HG03460 (cell line): ENCODE measurements around the gene CHSY3.

ENCODE experiments used
- ATAC-seq: cut with Tn5 transposase; IDR thresholded peaks from one replicate; pipeline ENCODE4 v1.9.1; 2021; ENCODE audit not compliant: unreplicated experiment

CHSY3 gene

GRCh38 chr5:129904102-129904666 lies at the start of gene CHSY3:
Gene CHSY3 (plus strand): TSS chr5:129904465.
- peak; percentile 70 for ATAC-seq

GRCh38 chr5:129856325-129856724 lies 47.9 kb upstream of the CHSY3 start:
- ATAC-seq, result no peak

- no peak for ATAC-seq
These were observed 47.1 kb upstream of the CHSY3 start for GRCh38 chr5:129857116-129857515.

GRCh38 chr5:129858131-129858675 lies 46.1 kb upstream of the CHSY3 start:
- no peak for ATAC-seq

- ATAC-seq, result no peak
These were observed 19.9 kb upstream of the CHSY3 start for GRCh38 chr5:129884322-129884721.

- no peak for ATAC-seq
These were observed 4.8 kb upstream of the CHSY3 start for GRCh38 chr5:129899454-129899853.

- no peak for ATAC-seq
These were observed 1.4 kb upstream of the CHSY3 start for GRCh38 chr5:129902816-129903215.

- no peak for ATAC-seq
These were observed 681 bp upstream of the CHSY3 start for GRCh38 chr5:129903466-129904101.

GRCh38 chr5:129904667-129905472 lies 605 bp downstream of the CHSY3 start:
- peak; percentile 54 for ATAC-seq

GRCh38 chr5:129905473-129906176 lies 1.4 kb downstream of the CHSY3 start:
- ATAC-seq, result no peak

GRCh38 chr5:129906177-129906887 lies 2.1 kb downstream of the CHSY3 start:
- ATAC-seq, result no peak

GRCh38 chr5:129909225-129909624 lies 5.0 kb downstream of the CHSY3 start:
- no peak for ATAC-seq

- no peak for ATAC-seq
These were observed 8.5 kb downstream of the CHSY3 start for GRCh38 chr5:129912601-129913255.

- no peak for ATAC-seq
These were observed 11.2 kb downstream of the CHSY3 start for GRCh38 chr5:129915415-129915814.

GRCh38 chr5:129917224-129917623 lies 13.0 kb downstream of the CHSY3 start:
- no peak for ATAC-seq

GRCh38 chr5:129921204-129921603 lies 16.9 kb downstream of the CHSY3 start:
- no peak for ATAC-seq

GRCh38 chr5:129930221-129930620 lies 26.0 kb downstream of the CHSY3 start:
- ATAC-seq, result no peak

- ATAC-seq, result no peak
These were observed 31.4 kb downstream of the CHSY3 start for GRCh38 chr5:129935626-129936025.

GRCh38 chr5:129938077-129938476 lies 33.8 kb downstream of the CHSY3 start:
- no peak for ATAC-seq

GRCh38 chr5:129943936-129944335 lies 39.7 kb downstream of the CHSY3 start:
- no peak for ATAC-seq
